ENCODE data around the gene INPP1. TPM values are rescaled to one million over a fixed set of nuclear protein-coding genes. Genes with fewer than 3 reads are reported as not detected.
A peak's percentile ranks its signal among the peaks of the same experiment; 100 is the strongest.

Gene INPP1
- total RNA-seq, 1 experiment from 2014 or later: 4.0 TPM

GRCh38 chr2:190407246-190407661 lies 63.9 kb downstream of the INPP1 start:
- ATAC-seq (no peak), DNase-seq (peak; percentile 5)
- no peak for TF ChIP-seq EZH2 (IDR thresholded peaks at IDR 0.05; ENCODE audit: low read length, unreplicated experiment)
- no peak for TF ChIP-seq CTCF (conservative IDR thresholded peaks at IDR 0.05; ENCODE audit: low read depth, low read length)
- TF ChIP-seq EZH2phosphoT487 (IDR thresholded peaks at IDR 0.05; ENCODE audit: borderline replicate concordance, low read length): no peak
- Histone ChIP-seq H2AFZ (ENCODE audit: low read length) (peak overlapping the region; percentile 96), H3K9me2 (replicated peaks; ENCODE audit: low read length) (no peaks in the 10 kb centered on the region), H3K4me3 (ENCODE audit: low read length) (peak overlapping the region; percentile 96), H3K27me3 (ENCODE audit: low read length) (no peaks in the 10 kb centered on the region), H3K36me3 (ENCODE audit: low read depth, low read length) (no peaks in the 10 kb centered on the region), H3K4me2 (ENCODE audit: low read length) (peak overlapping the region; percentile 96), H3F3A (ENCODE audit: low read length, unreplicated experiment) (no peaks in the 10 kb centered on the region), H3K4me1 (ENCODE audit: insufficient read depth, low read length) (peaks cover 20% of the 10 kb centered on the region), H3K27ac (ENCODE audit: low read length) (no peak overlapping the region), H3K9ac (ENCODE audit: low read length) (no peak overlapping the region), H3K9me3 (ENCODE audit: low read length) (no peaks in the 10 kb centered on the region), H4K20me1 (ENCODE audit: low read length) (no peaks in the 10 kb centered on the region), H3K79me2 (ENCODE audit: low read length) (no peaks in the 10 kb centered on the region)
- ChIA-PET POLR2A (ENCODE audit: unreplicated experiment) (no interaction called here), CTCF (no interaction called here)
- intact Hi-C loops (cut with micrococcal nuclease): loop anchor here (5.0 kb wide), 1 partner anchor 60 kb away; no protein-coding TSS in a partner anchor
- no TSS peak for BruUV-seq (replicated peaks)

- H3F3A ChIP-seq (ENCODE audit: low read length, unreplicated experiment): no peaks in the 10 kb centered on the region
- peak within 1 kb of the TSS; percentile 96 for H3K4me2 ChIP-seq (ENCODE audit: low read length)
- H3K9me3 ChIP-seq (ENCODE audit: low read length): no peaks in the 10 kb centered on the region
- peaks cover 20% of the 10 kb centered on the region for H3K4me1 ChIP-seq (ENCODE audit: insufficient read depth, low read length)
- intact Hi-C loops (cut with micrococcal nuclease): loop anchor here (5.0 kb wide), 1 partner anchor 59 kb away; no protein-coding TSS in a partner anchor
- no TSS peak for BruUV-seq (replicated peaks)
- TF ChIP-seq EZH2phosphoT487 (IDR thresholded peaks at IDR 0.05; ENCODE audit: borderline replicate concordance, low read length): no peak
- no peak for TF ChIP-seq CTCF (conservative IDR thresholded peaks at IDR 0.05; ENCODE audit: low read depth, low read length)
- no peak for TF ChIP-seq EZH2 (IDR thresholded peaks at IDR 0.05; ENCODE audit: low read length, unreplicated experiment)
- ChIA-PET CTCF (interaction anchor here (0.6 kb wide), 1 partner anchor 21 kb away, joined by 3 read pairs; no protein-coding TSS in a partner anchor), POLR2A (ENCODE audit: unreplicated experiment) (no interaction called here)
- no peaks in the 10 kb centered on the region for H3K27me3 ChIP-seq (ENCODE audit: low read length)
- peak within 1 kb of the TSS; percentile 96 for H3K4me3 ChIP-seq (ENCODE audit: low read length)
- ATAC-seq: peak; percentile 76
- no peaks in the 10 kb centered on the region for H4K20me1 ChIP-seq (ENCODE audit: low read length)
- 0 out of 2 replicates have a peak within 1 kb of the TSS, but pooled peaks have one; percentile 7 for H3K27ac ChIP-seq (ENCODE audit: low read length)
- no peaks in the 10 kb centered on the region for H3K79me2 ChIP-seq (ENCODE audit: low read length)
- peak within 1 kb of the TSS; percentile 98 for H2AFZ ChIP-seq (ENCODE audit: low read length)
- no peaks in the 10 kb centered on the region for H3K36me3 ChIP-seq (ENCODE audit: low read depth, low read length)
- no peaks in the 10 kb centered on the region for H3K9me2 ChIP-seq (replicated peaks; ENCODE audit: low read length)
- DNase-seq: peak; percentile 61
- peak within 1 kb of the TSS; percentile 72 for H3K9ac ChIP-seq (ENCODE audit: low read length)
These were observed 64.5 kb downstream of the INPP1 start, which contains the start of gene MFSD6 for GRCh38 chr2:190407662-190408537. TSS of gene MFSD6 (plus strand) at chr2:190408355. CDS start at chr2:190436030, 27,675 bp downstream.

All from PC-3 (cell line).